Fibroblast of lung (primary cell): ENCODE results near the gene CDRT15. TPM values are rescaled to one million over a fixed set of nuclear protein-coding genes. Genes with fewer than 3 reads are reported as not detected.

Experiments
- DNase-seq, 2 donors: peaks; one replicate each; pipeline versions ENCODE4 v3.0.0 to v3.0.0-alpha.2; 2010; ENCODE audit warnings: low read depth in 2 of 2
- H2AFZ ChIP-seq: 2 replicates; pipeline ENCODE4 v1.5.1; 2012; ENCODE audit warnings: low read length, control low read depth, inconsistent platforms
- H3K27ac ChIP-seq: 2 replicates; pipeline ENCODE4 v1.5.1; 2011; ENCODE audit warnings: low read length, control low read depth; ENCODE audit not compliant: insufficient read depth
- H3K27me3 ChIP-seq: 2 replicates; pipeline ENCODE4 v1.5.1; 2011; ENCODE audit warnings: mild to moderate bottlenecking, low read length; ENCODE audit not compliant: control insufficient read depth, insufficient read depth
- H3K36me3 ChIP-seq: 2 replicates; pipeline ENCODE4 v1.5.1; 2011; ENCODE audit warnings: low read length; ENCODE audit not compliant: control insufficient read depth, insufficient read depth
- H3K4me1 ChIP-seq: 2 replicates; pipeline ENCODE4 v1.5.1; 2011; ENCODE audit warnings: low read length; ENCODE audit not compliant: control insufficient read depth, insufficient read depth; ENCODE audit errors: extremely low read depth
- H3K4me2 ChIP-seq: 2 replicates; pipeline ENCODE4 v1.5.1; 2011; ENCODE audit warnings: low read length, control low read depth; ENCODE audit not compliant: insufficient read depth; ENCODE audit errors: extremely low read depth
- H3K4me3 ChIP-seq, 4 experiments: fragments of 200-600 bp in 1 of 4; sonication (generic) in 1 of 4; replicated peaks in 1 of 4; 2 replicates each; pipeline ENCODE4 v1.5.1; 2011 to 2016; ENCODE audit warnings: low read length in 4 of 4, low read depth in 3 of 4, mild to moderate bottlenecking in 3 of 4, control low read depth in 2 of 4, inconsistent platforms in 1 of 4, mixed read lengths in 1 of 4; ENCODE audit not compliant: insufficient read depth in 1 of 4; ENCODE audit errors: control extremely low read depth in 1 of 4
- H3K79me2 ChIP-seq: 2 replicates; pipeline ENCODE4 v1.5.1; 2012; ENCODE audit warnings: mild to moderate bottlenecking, low read length, inconsistent platforms; ENCODE audit not compliant: control insufficient read depth, insufficient read depth
- H3K9ac ChIP-seq: 2 replicates; pipeline ENCODE4 v1.5.1; 2011; ENCODE audit warnings: mild to moderate bottlenecking, low read length, control low read depth; ENCODE audit not compliant: insufficient read depth
- H3K9me3 ChIP-seq: 2 replicates; pipeline ENCODE4 v1.5.1; 2012; ENCODE audit warnings: low read depth, low read length; ENCODE audit not compliant: control insufficient read depth, insufficient read depth
- H4K20me1 ChIP-seq: 2 replicates; pipeline ENCODE4 v1.5.1; 2011; ENCODE audit warnings: low read length; ENCODE audit not compliant: control insufficient read depth, insufficient read depth; ENCODE audit errors: extremely low read depth
- CTCF ChIP-seq, 2 donors: IDR thresholded peaks in 1 of 2; conservative IDR thresholded peaks in 1 of 2; 1 replicate in 1 of 2; 2 replicates in 1 of 2; pipeline ENCODE4 v1.5.1; 2011 to 2012; ENCODE audit warnings: low read length in 2 of 2, control low read depth in 1 of 2, inconsistent platforms in 1 of 2, low read depth in 1 of 2, mild to moderate bottlenecking in 1 of 2
- EZH2 ChIP-seq: IDR thresholded peaks from 2 replicates; pipeline ENCODE4 v1.5.1; 2012; ENCODE audit warnings: low read length, control low read depth, mild to moderate bottlenecking; ENCODE audit errors: missing control alignments
- polyA plus RNA-seq, 2 donors: library from polyadenylated mRNA; depleted of rRNA in 1 of 2; stranded (reverse) in 1 of 2; unstranded in 1 of 2; fragments of >200 nt; gene quantifications; 2 replicates each; pipeline ENCODE4 v1.2.1, GENCODE V29; 2011 to 2012; ENCODE audit warnings: missing spikeins in 1 of 2
- total RNA-seq: library from RNA; depleted of rRNA; stranded (reverse); fragments of >200 nt; gene quantifications from 2 replicates; pipeline ENCODE4 v1.2.1, GENCODE V29; 2014

The CDRT15 gene
- total and polyA plus RNA-seq, 2 donors (not counting 1 experiment from before 2014, with no cell fraction given), result not detected

DNA sequence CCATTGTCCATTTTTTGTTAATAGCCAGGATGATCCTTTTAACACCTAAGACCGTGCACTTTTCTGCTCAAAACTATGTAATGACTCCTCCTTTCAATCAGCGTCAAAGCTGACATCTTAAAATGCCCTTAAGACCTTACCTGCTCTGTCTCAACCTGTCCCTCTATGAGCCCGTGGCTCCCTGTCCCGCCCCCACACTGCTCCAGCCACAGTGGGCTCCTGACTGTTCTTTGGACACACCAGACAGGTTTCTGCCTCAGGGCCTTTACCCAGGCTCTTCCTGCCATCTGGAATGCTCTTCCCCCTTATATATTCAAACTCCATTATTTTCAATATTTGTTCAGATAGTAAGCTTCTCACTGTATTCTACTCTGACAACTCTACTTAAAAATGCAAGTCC, 14.1 kb downstream of the CDRT15 start:
- Histone ChIP-seq H3K4me1 (no peaks in the 10 kb centered on the region), H3K9me3 (no peaks in the 10 kb centered on the region), H3K27ac (no peak overlapping the region), H4K20me1 (no peaks in the 10 kb centered on the region), H3K79me2 (no peaks in the 10 kb centered on the region), H3K27me3 (no peaks in the 10 kb centered on the region), H3K4me3 (no peak overlapping the region), H3K36me3 (no peaks in the 10 kb centered on the region), H3K9ac (no peak overlapping the region), H3K4me2 (no peak overlapping the region), H2AFZ (no peak overlapping the region)
- TF ChIP-seq CTCF (conservative IDR thresholded peaks at IDR 0.05 in 1 of 2, IDR thresholded peaks at IDR 0.05 in 1 of 2; ENCODE audit: low read depth in 1 of 2, low read length in 2 of 2) (no peak), EZH2 (no peak)
- no peak for DNase-seq

- H4K20me1 ChIP-seq, result no peaks in the 10 kb centered on the region
- H3K4me3 ChIP-seq, result no peak overlapping the region
- no peaks in the 10 kb centered on the region for H3K79me2 ChIP-seq
- H3K27ac ChIP-seq, result no peak overlapping the region
- no peak overlapping the region for H3K9ac ChIP-seq
- no peaks in the 10 kb centered on the region for H3K4me1 ChIP-seq
- H3K4me2 ChIP-seq, result no peak overlapping the region
- H3K9me3 ChIP-seq, result no peaks in the 10 kb centered on the region
- no peak overlapping the region for H2AFZ ChIP-seq
- TF ChIP-seq EZH2, result no peak
- TF ChIP-seq CTCF (conservative IDR thresholded peaks at IDR 0.05 in 1 of 2, IDR thresholded peaks at IDR 0.05 in 1 of 2; ENCODE audit: low read depth in 1 of 2, low read length in 2 of 2), result no peak
- no peak for DNase-seq
- no peaks in the 10 kb centered on the region for H3K36me3 ChIP-seq
- H3K27me3 ChIP-seq, result no peaks in the 10 kb centered on the region
Measured at GRCh38 chr17:14214271-14214670, 22.4 kb downstream of the CDRT15 start.

DNA sequence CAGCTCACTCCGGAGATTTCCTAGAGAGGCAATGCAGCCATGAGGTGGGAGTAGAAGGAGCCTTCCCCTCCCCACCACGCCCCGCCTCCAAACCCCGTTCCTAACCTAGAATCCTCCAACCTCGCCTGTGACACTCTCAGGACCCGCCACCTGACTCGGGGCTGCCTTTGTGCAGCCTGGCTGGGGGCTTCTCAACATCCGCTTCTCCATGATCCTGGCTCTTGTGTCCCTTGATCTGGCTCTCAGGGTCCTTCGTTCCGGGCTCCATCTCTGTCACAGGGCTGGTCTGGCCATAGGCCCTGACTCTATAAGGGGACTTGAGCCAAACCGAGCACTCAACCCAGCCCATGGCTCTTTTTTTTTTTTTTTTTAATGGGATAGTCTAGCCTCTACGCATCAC, 24.3 kb downstream of the CDRT15 start:
- no peak for TF ChIP-seq CTCF (conservative IDR thresholded peaks at IDR 0.05 in 1 of 2, IDR thresholded peaks at IDR 0.05 in 1 of 2; ENCODE audit: low read depth in 1 of 2, low read length in 2 of 2)
- no peak for TF ChIP-seq EZH2
- Histone ChIP-seq H3K4me3 (no peak overlapping the region), H3K27me3 (no peaks in the 10 kb centered on the region), H3K27ac (no peak overlapping the region), H3K9ac (no peak overlapping the region), H4K20me1 (no peaks in the 10 kb centered on the region), H2AFZ (no peak overlapping the region), H3K4me1 (no peaks in the 10 kb centered on the region), H3K4me2 (no peak overlapping the region), H3K36me3 (no peaks in the 10 kb centered on the region), H3K79me2 (no peaks in the 10 kb centered on the region), H3K9me3 (no peaks in the 10 kb centered on the region)
- no peak for DNase-seq
